GM19193 (cell line): ENCODE data around the gene MAPK9.

Experiments
- POLR2A ChIP-seq: IDR thresholded peaks from 4 replicates; pipeline ENCODE4 v1.6.1; 2011; ENCODE audit not compliant: insufficient read depth, insufficient read length; ENCODE audit errors: extremely low read depth

The MAPK9 gene

GRCh38 chr5:180330810-180331646 is 39.1 kb upstream of the MAPK9 start:
- no peak for TF ChIP-seq POLR2A

DNA sequence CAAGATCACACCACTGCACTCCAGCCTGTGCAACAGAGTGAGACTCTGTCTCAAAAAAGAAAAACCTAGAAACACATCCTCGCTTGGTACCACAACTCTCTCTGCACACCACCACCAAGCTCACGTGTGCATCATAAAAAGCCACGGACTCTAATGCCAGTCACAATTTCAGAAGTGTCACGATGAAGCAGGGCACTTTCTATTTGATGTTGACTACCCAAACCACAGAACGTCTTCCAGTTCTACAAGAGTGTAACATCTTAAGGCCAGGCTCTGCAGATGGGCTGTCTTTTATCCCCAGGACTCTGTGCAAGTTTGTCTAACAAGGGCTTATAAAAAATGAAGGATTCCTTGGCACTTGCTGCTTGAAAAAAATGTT is 38.4 kb upstream of the MAPK9 start:
- TF ChIP-seq POLR2A, result no peak

- TF ChIP-seq POLR2A, result no peak
Measured at GRCh38 chr5:180329606-180330269, 37.9 kb upstream of the MAPK9 start.

DNA sequence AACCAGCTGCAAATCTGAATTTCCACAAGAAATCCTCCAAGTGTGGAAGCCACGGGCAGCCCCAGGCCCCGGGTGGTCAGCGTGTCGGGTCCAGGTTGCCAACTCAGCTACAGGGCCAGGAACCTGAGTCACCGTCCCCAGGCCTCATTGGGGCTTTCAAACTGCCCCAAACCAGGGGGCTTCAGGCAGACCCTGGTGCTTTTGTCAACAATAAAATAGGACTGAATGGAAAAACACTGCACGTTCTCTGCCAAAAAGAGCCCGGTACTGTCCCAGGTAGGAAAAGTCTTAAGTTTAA is 37.2 kb upstream of the MAPK9 start:
- no peak for TF ChIP-seq POLR2A

GRCh38 chr5:180328296-180329137 is 36.6 kb upstream of the MAPK9 start:
- TF ChIP-seq POLR2A, result no peak

GRCh38 chr5:180326989-180327565 is 35.2 kb upstream of the MAPK9 start:
- TF ChIP-seq POLR2A, result no peak

DNA sequence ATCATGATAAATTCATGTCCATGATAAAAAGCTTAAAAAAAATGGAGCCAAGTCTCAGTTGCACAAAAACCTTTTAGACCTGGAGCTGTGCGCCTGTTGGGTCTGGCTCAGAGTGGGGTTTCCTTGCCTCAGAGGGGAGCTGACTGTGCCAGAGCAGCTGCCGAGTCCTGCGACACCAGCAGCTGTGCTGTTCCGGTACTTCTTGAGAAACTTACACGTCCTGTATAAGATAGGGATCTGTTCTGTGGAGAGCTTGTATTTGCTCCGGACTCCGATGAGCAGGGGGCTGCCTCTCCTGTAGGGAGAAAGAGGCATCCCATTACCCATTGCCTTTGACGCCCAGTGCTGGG is 32.7 kb upstream of the MAPK9 start:
- no peak for TF ChIP-seq POLR2A

- no peak for TF ChIP-seq POLR2A
Measured at GRCh38 chr5:180323941-180324600, 32.2 kb upstream of the MAPK9 start.

GRCh38 chr5:180323160-180323559 is 31.3 kb upstream of the MAPK9 start:
- TF ChIP-seq POLR2A, result no peak

GRCh38 chr5:180318456-180319089 is 26.7 kb upstream of the MAPK9 start:
- no peak for TF ChIP-seq POLR2A

DNA sequence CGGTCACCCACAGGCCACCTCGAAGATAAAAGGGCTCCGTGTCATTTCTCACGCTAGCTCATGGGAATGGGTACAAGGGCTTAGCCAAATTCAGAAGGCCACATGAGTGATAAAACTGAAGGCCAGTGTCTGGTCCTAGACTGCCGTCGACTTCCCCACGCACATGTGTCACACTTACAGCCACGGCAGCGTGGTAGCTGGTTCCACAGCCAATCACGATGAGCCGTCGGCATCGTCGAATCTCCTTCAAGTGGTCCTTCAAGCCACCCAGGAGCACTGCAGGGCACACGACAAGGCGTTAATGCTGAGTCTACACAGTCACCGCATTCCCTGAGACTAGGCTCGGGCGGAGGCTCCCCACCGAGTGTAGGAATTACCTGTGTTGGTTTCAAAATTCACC is 24.7 kb upstream of the MAPK9 start:
- no peak for TF ChIP-seq POLR2A

GRCh38 chr5:180315762-180316212 is 23.9 kb upstream of the MAPK9 start:
- TF ChIP-seq POLR2A, result no peak

DNA sequence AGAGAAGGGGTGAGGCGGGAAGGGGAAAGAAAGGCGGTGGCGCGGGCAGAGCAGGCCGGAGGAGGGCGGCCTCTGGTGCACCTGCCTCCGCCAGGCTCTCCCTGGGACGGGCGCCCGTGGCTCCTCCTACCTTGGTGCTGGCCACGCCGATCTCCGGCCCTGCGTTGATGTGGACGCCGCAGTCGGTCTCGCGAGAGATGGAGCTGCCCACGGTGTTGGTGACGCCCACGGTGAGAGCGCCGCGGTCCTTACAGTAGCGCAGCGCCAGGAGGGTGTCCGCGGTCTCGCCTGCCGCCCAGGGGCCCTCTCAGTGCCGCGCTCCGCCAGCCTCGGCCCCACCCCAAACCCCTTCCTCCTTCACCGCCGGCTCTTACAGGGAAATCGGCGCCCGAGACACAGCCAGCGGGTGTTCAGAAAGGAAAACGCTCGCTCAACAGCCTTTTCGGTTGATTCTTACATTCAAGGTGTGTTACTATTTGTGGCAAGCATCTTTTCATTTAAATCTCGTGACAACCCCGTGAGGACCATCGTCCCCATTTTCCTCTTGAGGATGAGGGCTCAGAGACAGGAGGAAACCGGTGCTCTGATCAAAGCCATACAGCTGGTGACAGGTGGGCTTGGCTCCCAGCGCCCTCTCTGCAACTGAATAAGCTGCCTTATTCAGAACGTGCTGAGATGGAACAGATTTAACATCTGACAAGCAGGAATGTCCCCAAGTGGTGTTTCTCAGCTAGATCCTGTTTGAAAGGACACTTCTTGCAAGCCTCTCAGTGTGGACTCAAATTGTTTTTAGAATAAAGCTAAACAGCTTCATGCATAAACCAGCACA is 22.0 kb upstream of the MAPK9 start:
- TF ChIP-seq POLR2A, result peak; percentile 44

GRCh38 chr5:180311216-180311615 is 19.3 kb upstream of the MAPK9 start:
- TF ChIP-seq POLR2A, result no peak

- no peak for TF ChIP-seq POLR2A
Measured at GRCh38 chr5:180306796-180307195, 14.9 kb upstream of the MAPK9 start.
